GM19193 (cell line): ENCODE results near the gene UHRF1.

Experiments
- POLR2A ChIP-seq: IDR thresholded peaks from 4 replicates; pipeline ENCODE4 v1.6.1; 2011; ENCODE audit not compliant: insufficient read depth, insufficient read length; ENCODE audit errors: extremely low read depth

Gene UHRF1

DNA sequence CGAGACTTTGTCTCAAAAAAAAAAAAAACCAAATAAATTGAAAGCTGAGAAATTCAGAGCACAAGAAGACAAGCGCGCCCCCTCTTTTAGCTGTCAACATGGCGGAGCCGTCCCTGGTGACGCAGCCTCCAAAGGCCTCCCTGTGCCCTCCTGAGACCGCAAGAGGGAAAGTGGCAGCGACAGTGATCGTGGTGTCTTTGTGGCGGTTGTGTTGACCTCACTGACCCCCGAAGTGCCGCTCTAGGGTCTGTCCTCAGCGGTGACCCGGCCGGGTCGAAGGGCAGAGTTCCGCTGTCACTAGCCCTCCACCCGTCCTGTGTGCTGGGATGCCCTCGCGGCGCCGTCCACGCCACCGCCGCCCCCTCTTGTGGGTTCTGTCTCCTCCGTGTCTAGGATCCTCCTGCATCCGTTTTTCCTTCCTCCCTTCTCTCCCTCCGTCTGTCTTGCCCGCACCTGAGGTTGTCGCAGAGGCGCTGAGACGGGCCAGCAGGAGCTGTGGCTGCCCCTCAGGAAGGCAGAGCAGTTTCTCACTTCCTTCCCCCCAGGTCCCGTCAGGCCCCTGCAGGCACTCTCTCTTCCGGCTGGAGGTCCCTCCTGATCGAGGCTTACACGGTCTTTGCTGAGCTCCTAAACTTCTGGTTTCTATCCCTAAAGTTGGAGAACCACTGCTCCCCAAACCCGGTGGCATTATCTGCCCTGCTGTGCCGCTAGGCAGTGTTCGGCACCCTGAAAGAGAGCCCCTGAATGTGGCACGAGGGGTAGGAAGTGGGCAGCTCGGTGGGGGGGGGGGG is 7.2 kb downstream of the UHRF1 start:
- TF ChIP-seq POLR2A = peak; percentile 44

DNA sequence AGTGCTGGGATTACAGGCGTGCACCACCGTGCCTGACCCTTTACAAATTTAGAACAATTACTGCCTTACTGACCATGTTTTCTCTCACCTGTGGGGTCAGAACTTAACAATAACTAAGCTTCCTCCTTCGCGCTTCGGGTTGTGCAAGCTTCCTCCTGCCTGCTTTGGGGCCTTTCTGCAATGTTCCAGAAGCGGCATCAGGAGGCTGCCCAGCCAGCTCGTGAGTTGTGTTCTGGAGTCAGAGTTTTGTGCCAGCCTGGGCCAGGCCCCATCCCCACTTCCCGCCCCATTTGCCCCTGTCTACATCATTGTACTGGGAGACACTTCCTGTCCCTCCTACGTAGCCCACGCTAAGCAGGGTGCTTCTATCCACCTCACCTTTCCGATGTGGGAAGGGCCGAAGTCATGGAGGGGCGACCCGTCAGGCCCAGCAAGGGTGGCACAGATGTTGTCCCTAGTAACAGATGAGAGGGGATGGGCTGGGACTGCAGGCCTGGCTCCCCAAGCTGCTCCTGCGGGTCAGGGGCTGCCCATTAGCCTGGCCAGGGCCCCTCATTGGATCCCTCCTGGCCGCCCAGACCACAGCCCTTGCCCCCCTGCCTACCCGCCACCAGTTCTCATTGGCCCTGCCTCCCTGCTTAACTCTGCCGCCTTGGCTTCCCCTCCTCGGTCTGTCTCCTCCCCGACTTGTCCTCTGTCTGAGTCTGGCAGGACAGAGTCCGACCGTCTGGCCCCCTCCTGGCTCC is 13.4 kb downstream of the UHRF1 start:
- TF ChIP-seq POLR2A = no peak

DNA sequence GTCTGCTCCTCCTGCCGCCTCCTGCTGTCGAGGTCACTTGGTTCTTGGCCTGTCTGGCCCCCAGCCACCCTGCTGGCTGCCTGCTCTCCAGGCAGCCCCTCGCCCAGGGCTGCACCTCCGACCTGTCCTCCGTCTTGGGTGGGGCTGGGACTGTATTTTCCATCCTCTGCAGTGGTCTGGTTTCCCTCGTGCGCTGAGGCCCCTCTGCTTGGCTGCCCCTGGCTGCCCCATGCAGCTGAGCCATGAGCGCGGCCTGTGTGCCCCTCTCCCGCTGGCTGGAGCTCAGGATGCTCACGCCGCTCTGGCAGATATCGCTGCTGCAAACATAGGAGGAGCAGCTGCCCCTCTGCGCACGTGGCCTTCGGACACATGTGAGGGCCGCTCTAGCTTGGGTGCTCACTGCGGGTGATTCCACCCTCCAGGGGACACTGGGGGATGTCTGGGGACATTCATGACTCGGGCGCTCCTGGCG is 14.0 kb downstream of the UHRF1 start:
- no peak for TF ChIP-seq POLR2A

DNA sequence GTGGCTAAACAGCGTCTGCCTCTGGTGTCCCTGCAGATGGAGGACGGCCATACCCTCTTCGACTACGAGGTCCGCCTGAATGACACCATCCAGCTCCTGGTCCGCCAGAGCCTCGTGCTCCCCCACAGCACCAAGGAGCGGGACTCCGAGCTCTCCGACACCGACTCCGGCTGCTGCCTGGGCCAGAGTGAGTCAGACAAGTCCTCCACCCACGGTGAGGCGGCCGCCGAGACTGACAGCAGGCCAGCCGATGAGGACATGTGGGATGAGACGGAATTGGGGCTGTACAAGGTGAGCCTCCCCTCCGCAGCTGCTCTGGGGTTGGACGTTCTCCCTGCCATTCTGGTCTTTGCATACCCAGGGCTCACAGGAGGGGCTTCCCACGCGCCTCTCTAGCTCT is 19.9 kb downstream of the UHRF1 start:
- no peak for TF ChIP-seq POLR2A

DNA sequence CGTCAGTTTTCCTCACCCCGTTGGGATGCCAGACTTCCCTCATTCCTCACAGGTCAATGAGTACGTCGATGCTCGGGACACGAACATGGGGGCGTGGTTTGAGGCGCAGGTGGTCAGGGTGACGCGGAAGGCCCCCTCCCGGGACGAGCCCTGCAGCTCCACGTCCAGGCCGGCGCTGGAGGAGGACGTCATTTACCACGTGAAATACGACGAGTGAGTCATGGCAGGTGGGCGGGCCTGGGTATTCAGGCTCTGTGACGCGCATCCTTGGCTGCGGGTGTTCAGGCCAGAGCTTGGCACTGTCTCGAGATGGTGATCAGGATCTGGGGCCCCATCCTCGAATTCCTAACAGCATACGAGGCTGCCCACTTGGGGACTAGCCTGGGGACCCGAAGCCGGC is 21.4 kb downstream of the UHRF1 start:
- no peak for TF ChIP-seq POLR2A

DNA sequence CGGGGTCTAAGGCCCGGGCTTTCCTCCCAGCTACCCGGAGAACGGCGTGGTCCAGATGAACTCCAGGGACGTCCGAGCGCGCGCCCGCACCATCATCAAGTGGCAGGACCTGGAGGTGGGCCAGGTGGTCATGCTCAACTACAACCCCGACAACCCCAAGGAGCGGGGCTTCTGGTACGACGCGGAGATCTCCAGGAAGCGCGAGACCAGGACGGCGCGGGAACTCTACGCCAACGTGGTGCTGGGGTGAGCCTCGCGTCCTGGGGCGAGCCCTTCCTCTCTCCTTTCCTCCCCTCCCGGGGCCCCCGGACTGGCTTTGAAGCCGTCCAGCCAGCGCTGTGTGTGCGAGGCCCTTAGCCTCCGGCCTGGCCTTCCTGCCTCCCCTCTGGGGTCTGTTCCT is 23.4 kb downstream of the UHRF1 start:
- no peak for TF ChIP-seq POLR2A

DNA sequence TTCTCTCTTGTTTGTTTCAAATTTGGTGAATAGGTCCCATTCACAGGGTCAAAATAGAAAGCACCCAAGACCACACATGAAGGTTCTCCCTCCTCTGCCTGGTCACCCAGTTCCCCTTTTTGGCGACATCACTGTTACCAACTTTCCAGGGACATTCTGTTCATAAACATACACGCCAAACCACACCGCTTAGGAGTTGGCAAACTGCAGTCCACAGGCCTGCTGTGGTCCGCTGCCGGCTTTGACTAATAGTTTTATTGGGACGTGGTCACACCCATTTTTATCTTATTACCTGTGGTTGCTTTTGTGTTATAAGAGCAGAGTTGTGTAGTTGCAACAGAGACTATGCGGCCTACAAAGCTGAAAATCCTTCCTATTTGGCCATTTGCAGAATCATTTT is 24.2 kb downstream of the UHRF1 start:
- TF ChIP-seq POLR2A = no peak

DNA sequence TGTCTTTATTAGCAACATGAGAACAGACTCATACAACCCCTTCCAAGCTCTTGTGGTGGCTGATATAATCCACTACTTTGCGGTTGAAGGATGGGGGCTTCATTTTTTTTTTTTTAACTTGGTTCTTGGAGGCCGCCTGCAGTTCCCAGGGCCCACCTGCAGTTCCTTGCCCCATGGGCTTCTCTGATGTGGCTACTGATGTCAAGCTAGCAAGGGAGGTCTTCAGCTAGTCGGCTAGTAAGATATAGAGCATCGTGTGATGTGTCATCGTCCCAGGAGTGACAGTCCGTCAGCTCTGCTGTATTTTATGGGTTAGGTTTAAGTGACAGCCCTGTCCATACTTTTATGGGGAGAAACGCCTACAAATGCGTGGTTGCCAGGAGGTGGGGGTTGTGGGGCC is 26.1 kb downstream of the UHRF1 start:
- TF ChIP-seq POLR2A = no peak

DNA sequence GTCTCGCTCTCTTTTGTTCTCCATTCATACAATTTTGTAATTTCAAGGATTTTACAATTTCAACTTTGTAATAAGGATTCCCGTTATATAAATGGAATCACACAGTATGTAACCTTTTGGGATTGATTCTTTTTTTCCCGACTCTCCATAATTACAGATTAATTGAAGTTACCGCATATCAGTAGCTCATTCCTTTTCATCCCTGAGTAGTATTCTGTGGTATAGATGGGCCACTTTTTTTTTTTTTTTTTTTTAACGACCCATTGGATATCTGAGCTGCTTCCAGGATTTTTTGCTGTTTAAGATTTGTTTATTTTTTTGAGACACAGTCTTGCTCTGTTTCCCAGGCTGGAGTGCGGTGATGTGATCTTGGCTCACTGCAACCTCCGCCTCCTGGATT is 27.8 kb downstream of the UHRF1 start:
- TF ChIP-seq POLR2A = no peak

DNA sequence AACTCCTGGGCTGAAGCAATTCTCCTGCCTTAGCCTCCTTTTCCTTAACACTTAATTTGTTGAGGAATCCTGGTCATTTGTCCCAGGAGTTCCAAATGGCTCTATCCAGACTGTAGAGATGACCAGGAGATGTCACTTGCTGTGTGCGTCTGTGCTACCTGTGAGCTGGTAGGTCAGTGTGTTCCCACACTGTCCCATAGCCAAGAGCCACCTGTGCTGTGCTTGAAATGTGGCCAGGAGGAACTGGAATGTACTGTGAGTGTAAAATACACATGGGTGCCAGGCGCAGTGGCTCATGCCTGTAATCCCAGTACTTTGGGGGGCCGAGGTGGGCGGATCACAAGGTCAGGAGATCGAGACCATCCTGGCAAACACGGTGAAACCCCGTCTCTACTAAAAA is 30.2 kb downstream of the UHRF1 start:
- TF ChIP-seq POLR2A = no peak

DNA sequence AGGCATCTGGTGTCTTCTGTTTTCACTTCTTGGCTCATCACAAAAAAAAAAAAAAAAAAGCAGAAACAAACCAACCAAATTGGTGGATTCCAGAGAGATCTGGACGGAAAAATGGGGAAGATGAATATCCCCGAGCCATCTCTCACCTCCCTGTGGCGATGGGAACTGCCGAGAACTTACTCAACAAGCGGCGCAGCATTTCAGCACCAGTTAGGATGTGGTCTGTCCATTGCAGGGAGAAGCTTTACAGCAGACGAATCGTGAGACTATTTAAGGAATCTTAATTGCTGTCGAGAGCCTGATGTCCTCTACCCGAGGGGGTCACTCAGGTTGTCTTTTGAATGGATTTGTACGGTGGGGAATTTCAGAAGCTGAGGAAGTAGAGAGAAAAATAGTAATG is 42.4 kb downstream of the UHRF1 start:
- no peak for TF ChIP-seq POLR2A

DNA sequence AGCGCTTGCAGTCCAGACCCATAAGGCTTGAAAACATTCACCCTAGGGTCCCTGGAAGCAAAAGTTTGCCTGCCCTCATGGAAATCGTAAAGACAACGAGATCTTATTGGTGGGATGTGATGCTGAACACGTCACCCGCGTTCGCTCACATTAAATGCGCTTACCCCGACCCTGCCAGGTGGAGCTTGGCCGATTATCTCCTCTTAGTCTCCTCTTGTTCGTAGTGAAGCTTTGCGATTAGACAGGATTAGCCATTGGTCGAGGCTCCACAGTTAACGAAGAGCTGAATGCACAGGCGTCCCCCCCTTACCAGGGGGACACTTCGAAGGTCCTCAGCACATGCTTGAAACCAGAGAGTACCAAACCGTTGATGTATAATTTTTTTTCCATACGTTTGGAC is 43.6 kb downstream of the UHRF1 start:
- TF ChIP-seq POLR2A = no peak

DNA sequence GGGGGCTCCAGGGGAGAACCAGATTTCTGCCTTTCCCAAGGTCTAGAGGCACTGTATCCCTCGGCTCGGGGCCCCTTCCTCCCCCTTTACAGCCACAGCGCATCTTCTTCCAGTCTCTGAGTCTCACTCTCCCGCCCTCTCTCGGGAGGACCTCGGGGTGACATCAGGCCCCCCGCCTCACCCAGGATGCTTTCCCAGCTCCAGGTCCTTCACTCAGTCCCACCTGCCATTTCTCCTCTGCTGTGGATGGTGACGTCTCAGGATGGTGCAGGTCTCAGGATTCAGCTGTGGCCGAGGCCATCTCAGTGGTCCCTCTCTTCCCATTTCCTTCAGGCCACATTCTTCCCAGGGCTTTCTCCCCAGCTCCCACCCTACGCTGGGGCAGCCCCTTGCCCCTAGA is 46.0 kb downstream of the UHRF1 start:
- TF ChIP-seq POLR2A = no peak

DNA sequence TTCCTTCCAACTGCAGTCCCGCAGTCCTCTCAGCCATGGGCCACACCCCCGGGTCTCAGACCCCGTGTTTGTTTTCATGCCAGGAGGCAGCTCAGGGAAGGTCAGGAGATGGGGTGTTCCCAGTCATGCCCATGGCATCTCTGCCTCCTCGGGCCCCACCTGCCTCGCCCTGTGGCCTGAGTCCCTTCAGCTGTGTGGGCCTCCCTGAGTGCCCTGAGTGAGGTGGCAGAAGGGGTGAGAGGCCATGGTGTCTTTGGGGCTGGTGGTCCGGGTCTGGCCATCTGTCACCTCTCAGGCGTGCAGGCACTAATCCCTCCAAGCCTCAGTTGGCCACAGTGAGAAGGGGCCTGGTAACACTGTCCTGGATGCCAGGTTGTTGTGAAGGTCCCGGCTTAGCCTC is 48.7 kb downstream of the UHRF1 start:
- no peak for TF ChIP-seq POLR2A

DNA sequence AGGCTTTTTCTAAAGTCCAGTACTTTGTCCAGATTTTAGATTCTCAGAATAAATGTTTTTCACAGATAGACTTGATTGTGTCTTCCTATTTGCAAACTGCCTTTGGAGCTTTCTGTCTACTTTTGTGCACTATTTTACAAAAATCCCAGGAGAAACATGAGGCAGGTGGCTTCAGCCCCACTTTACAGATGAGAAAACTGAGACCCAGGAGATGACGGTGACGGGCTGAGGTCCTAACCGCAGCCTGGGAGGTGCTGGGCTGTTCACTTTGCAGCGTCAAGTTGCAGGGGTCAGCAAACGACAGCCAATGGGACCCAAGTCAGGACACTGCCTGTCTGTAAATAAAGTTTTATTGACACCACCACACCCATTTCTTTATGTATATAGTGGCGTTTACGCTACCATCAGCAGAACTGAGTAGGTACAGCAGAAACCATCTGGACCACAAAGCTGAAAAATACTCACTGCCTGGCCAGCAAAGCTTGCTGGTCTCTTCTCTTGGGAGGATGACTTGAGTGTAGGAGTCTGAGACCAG is 52.9 kb downstream of the UHRF1 start:
- no peak for TF ChIP-seq POLR2A

DNA sequence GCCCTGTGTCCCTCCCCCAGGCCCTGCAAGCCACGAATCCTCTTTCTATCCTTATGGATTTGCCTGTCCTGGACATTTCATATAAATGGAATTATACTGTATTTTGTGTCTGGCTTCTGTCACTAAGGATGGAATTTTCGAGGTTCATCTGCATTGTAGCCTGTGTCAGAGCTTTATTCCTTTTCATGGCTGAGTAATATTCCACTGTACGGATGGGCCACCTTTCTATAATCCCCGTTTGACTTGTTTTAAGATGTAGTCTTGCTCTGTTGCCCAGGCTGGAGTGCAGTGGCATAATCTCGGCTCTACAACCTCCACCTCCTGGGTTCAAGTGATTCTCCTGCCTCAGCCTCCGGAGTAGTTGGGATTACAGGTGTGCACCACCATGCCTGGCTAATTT is 55.8 kb downstream of the UHRF1 start:
- no peak for TF ChIP-seq POLR2A

DNA sequence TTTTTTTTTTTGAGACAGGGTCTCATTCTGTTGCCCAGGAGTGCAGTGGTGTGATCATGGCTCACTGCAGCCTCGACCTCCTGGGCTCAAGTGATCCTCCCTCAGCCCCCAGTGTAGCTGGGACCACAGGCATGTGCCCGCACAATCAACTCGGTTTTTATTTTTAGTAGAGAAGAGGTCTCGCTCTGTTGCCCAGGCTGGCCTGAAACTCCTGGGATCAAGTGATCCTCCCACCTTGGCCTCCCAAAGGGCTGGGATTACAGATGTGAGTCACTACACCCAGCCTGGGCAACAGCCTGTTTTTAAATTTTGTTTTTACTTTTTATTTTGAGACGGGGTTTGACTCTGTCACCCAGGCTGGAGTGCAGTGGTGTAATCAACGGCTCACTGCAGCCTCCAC is 57.3 kb downstream of the UHRF1 start:
- no peak for TF ChIP-seq POLR2A
